Activated B cell treated with CpG ODN at 0.5 μM for 24 hours (primary cell): ENCODE measurements around the gene IGFLR1. TPM values are rescaled to one million over a fixed set of nuclear protein-coding genes. Genes with fewer than 3 reads are reported as not detected.

Experiments
- ATAC-seq: fragments of 200-7000 bp; cut with Tn5 transposase; one replicate; pipeline ENCODE4 v1.10.0; 2021; ENCODE audit warnings: low read depth, mild to moderate bottlenecking, moderate library complexity
- CTCF ChIA-PET: fragments of 350-600 bp; sonication (Branson Sonifier 250); formaldehyde crosslinking; loops from one replicate; lab custom pipeline; 2021; ENCODE audit warnings: antibody characterized with exemption; lab: Charles Lee
- POLR2A ChIA-PET: fragments of 350-600 bp; sonication (Branson Sonifier 250); formaldehyde crosslinking; loops from one replicate; lab custom pipeline; 2021; ENCODE audit warnings: antibody characterized with exemption; lab: Charles Lee
- DNase-seq: peaks from one replicate; pipeline ENCODE4 v3.0.0; 2022
- H3K27ac Mint-ChIP-seq: one replicate; pipeline ENCODE4 v1.8.0; 2020; ENCODE audit warnings: mixed read lengths
- H3K27me3 Mint-ChIP-seq: one replicate; pipeline ENCODE4 v1.8.0; 2021; ENCODE audit warnings: mixed read lengths
- H3K36me3 Mint-ChIP-seq: one replicate; pipeline ENCODE4 v1.8.0; 2021; ENCODE audit warnings: low read depth, mixed read lengths
- H3K4me1 Mint-ChIP-seq: one replicate; pipeline ENCODE4 v1.8.0; 2021; ENCODE audit warnings: mixed read lengths
- H3K4me3 Mint-ChIP-seq: one replicate; pipeline ENCODE4 v1.8.0; 2020; ENCODE audit warnings: mild to moderate bottlenecking, mixed read lengths
- H3K9me3 Mint-ChIP-seq: one replicate; pipeline ENCODE4 v1.8.0; 2020; ENCODE audit warnings: mixed read lengths
- intact Hi-C: fragments of 100-400 bp; cut with micrococcal nuclease; formaldehyde crosslinking; loops from one replicate; pipeline ENCODE4 v1.15.1; 2024
- total RNA-seq: library from RNA; stranded (reverse); gene quantifications from 2 replicates; pipeline ENCODE4 v1.2.3, GENCODE V29; 2022
- TF ChIP-seq, protein P1 (sequence below): fragments of 200-600 bp; IDR thresholded peaks from one replicate; pipeline ENCODE4 v1.8.0; 2022; ENCODE audit warnings: antibody characterized with exemption, mild to moderate bottlenecking

IGFLR1 gene
- total RNA-seq, 1 donor from 2014 or later = 130 TPM

DNA sequence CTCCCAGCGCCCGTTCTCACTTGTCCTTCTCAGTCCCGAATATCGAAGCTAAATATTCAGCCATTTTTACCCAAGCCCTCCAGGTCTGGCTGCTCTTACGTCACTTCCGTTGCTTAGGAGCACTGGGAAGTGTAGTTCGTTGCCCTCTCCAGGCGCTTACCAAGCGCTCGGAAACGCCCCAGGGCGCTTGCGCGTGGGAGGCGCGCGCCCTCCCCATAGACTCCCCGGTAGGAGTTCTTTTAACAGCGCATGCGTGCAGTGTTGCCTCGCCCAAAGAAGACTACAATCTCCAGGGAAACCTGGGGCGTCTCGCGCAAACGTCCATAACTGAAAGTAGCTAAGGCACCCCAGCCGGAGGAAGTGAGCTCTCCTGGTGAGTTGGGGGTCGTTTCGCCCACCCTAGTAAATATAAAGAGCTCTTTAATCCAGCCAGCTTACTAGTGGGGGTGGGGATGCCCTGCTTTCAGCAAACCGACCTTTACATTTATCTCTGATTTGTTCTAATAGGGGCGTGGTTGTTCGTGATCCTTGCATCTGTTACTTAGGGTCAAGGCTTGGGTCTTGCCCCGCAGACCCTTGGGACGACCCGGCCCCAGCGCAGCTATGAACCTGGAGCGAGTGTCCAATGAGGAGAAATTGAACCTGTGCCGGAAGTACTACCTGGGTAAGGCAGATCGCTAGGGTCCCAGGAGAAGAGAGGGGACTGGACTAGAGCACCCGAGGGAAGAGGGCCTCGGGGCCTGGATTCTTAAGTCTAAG is 3.3 kb upstream of the IGFLR1 start, which contains the start of the genes PSENEN and U2AF1L4:
PSENEN (plus strand) TSS at position 324 of the 759 bp plus-strand sequence; CDS start at position 604, 280 bp downstream.
U2AF1L4 (minus strand) TSS at position 91 of the 759 bp plus-strand sequence; CDS start at position 64, 27 bp downstream.
- ChIA-PET POLR2A (interaction anchor here (0.6 to 5.2 kb wide), 24 partner anchors 12 to 1155 kb away, joined by 3 to 69 read pairs (median 4); partner anchors contain the start of genes COX6B1, HSPB6, NFKBID and POLR2I), CTCF (interaction anchor here (1.0 to 1.6 kb wide), 2 partner anchors 11 to 51 kb away, joined by 3 to 4 read pairs; no protein-coding TSS in a partner anchor)
- intact Hi-C loops = loop anchor here (1.0 to 10.0 kb wide), 7 partner anchors 29 to 1569 kb away; partner anchors contain the start of genes HAUS5, OVOL3, POLR2I and SDHAF1
- no peaks in the 10 kb centered on the region for H3K27me3 Mint-ChIP-seq
- H3K4me3 Mint-ChIP-seq = peak within 1 kb of the TSS; percentile 92
- peaks cover 69% of the 10 kb centered on the region for H3K4me1 Mint-ChIP-seq
- H3K36me3 Mint-ChIP-seq = peaks cover 32% of the 10 kb centered on the region
- H3K27ac Mint-ChIP-seq = peak within 1 kb of the TSS; percentile 99
- H3K9me3 Mint-ChIP-seq = no peaks in the 10 kb centered on the region
- DNase-seq (peak; percentile 89), ATAC-seq (peak; percentile 41)
- TF ChIP-seq, protein P1, sequence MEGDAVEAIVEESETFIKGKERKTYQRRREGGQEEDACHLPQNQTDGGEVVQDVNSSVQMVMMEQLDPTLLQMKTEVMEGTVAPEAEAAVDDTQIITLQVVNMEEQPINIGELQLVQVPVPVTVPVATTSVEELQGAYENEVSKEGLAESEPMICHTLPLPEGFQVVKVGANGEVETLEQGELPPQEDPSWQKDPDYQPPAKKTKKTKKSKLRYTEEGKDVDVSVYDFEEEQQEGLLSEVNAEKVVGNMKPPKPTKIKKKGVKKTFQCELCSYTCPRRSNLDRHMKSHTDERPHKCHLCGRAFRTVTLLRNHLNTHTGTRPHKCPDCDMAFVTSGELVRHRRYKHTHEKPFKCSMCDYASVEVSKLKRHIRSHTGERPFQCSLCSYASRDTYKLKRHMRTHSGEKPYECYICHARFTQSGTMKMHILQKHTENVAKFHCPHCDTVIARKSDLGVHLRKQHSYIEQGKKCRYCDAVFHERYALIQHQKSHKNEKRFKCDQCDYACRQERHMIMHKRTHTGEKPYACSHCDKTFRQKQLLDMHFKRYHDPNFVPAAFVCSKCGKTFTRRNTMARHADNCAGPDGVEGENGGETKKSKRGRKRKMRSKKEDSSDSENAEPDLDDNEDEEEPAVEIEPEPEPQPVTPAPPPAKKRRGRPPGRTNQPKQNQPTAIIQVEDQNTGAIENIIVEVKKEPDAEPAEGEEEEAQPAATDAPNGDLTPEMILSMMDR = no peak

DNA sequence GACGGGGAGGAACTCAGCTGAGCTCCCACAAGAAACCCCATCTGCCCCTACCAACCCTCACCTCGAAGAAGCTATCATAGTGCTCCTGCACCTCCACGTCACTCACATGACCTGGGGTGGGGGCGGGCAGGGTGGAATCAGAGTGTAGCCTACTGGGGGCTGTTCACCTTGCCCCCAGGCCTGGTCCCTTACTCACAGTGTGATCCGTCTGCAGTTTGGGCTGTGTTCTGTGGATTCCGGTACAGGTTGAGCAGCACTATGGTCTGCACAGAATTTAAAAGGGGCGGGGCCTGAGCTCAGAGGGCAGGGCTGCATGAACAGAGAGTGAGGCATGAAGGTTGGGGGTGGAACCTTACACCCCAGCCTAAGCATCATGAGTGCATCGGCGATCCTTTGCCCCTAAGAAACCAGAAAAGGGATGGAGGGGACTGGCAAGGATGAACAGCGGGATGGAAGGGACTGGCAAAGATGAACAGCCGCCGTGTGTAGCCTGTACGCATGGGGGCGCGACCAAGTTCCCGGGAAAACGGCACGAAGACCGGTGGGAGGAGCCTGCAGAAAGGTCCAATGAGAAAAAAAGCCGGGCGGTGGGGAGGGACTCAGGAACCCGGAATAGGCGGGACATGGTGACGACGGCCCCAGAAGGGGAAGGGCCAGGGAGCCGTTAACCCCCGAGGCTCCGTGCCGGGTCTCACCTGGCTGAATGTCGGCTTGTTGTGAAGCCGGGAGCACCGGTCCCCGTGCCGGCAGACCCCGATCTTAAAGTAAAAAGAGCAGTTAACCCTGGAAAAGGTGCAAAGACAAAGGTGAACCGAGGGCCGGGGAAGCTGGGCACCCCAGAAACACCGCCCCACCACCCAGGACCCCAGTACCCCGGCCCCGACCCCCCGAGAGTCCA is 2.4 kb upstream of the IGFLR1 start:
- POLR2A ChIA-PET = interaction anchor here (0.6 to 5.2 kb wide), 28 partner anchors 13 to 1156 kb away, joined by 3 to 69 read pairs (median 4); partner anchors contain the start of genes ARHGAP33, COX6B1, HSPB6 and NFKBID
- peak overlapping the region; percentile 92 for H3K4me3 Mint-ChIP-seq
- ATAC-seq (peak; percentile 51), DNase-seq (peak; percentile 83)
- H3K36me3 Mint-ChIP-seq = peaks cover 33% of the 10 kb centered on the region
- CTCF ChIA-PET = interaction anchor here (1.0 to 1.6 kb wide), 2 partner anchors 12 to 50 kb away, joined by 3 to 4 read pairs; no protein-coding TSS in a partner anchor
- TF ChIP-seq, protein P1 = no peak
- intact Hi-C loops = loop anchor here (1.0 to 10.0 kb wide), 7 partner anchors 28 to 1570 kb away; partner anchors contain the start of genes HAUS5, OVOL3, POLR2I and SDHAF1
- peak overlapping the region; percentile 99 for H3K27ac Mint-ChIP-seq
- peaks cover 70% of the 10 kb centered on the region for H3K4me1 Mint-ChIP-seq
- no peaks in the 10 kb centered on the region for H3K9me3 Mint-ChIP-seq
- H3K27me3 Mint-ChIP-seq = no peaks in the 10 kb centered on the region

DNA sequence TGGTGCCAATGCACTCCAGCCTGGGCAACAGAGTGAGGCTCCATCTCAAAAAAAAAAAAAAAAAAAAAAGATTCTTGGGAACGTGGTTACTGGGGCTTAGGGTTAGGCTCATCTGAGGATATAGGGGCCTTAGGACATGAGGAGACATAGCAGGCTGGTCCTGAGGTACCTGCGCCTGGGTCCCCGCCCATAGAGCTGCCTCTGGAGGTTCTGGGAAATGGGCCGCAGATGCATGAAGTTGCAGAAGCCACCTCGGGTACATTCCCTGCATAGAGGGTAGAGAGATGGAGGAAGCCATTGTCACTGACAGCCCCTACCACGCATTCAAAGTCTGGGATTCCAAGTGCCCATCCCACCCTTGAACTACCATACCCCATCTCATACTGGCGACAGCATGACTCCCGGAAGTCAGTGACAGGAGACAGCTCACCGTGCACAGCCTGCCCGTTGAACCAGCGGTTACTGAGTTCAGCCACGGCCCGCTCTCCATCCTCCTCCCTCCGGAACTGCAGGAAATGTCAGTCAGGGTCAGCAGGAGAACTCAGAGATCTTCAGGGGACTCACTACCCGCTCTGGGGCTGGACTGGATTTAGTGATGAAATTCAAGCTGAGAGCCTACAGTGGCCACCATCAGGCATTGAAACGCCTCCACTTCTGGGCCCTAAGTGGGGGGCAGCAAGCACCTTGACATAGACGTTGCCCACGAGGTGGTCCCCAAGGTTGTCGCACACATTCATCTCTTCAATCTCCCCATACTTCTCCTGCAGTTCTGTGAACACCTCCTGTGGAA is 1.6 kb upstream of the IGFLR1 start:
- H3K9me3 Mint-ChIP-seq = no peaks in the 10 kb centered on the region
- peak overlapping the region; percentile 92 for H3K4me3 Mint-ChIP-seq
- ATAC-seq (no peak), DNase-seq (no peak)
- peaks cover 69% of the 10 kb centered on the region for H3K4me1 Mint-ChIP-seq
- H3K27me3 Mint-ChIP-seq = no peaks in the 10 kb centered on the region
- H3K36me3 Mint-ChIP-seq = peaks cover 38% of the 10 kb centered on the region
- ChIA-PET CTCF (no interaction called here), POLR2A (interaction anchor here (0.6 to 5.2 kb wide), 11 partner anchors 13 to 745 kb away, joined by 3 to 69 read pairs (median 7); partner anchors contain the start of genes ARHGAP33, HSPB6, NFKBID and PROSER3)
- TF ChIP-seq, protein P1 = no peak
- intact Hi-C loops = loop anchor here (2.0 to 10.0 kb wide), 5 partner anchors 27 to 1571 kb away; partner anchors contain the start of genes HAUS5, OVOL3, POLR2I and TBCB
- H3K27ac Mint-ChIP-seq = peak overlapping the region; percentile 99

DNA sequence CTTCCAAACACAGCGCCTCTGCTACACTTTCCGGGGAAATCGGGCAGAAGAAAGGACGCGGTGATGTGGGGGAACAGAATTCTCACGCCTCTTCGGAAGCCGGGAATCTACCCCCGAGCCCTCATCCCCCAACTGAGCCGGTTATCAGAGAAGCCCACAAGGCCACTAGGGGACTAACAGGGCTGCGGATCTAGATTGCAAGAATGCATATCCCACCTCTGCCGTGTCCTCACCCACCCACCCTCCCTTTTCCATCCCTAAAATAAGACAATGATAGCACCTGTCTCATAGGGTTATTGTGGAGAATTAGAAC is 1.1 kb downstream of the IGFLR1 start:
- H3K27me3 Mint-ChIP-seq = no peaks in the 10 kb centered on the region
- peaks cover 58% of the 10 kb centered on the region for H3K36me3 Mint-ChIP-seq
- ATAC-seq (no peak), DNase-seq (no peak)
- H3K27ac Mint-ChIP-seq = peak overlapping the region; percentile 99
- ChIA-PET CTCF (interaction anchor here (0.8 to 1.0 kb wide), 2 partner anchors 18 to 46 kb away, joined by 3 to 5 read pairs; no protein-coding TSS in a partner anchor), POLR2A (interaction anchor here (0.8 to 5.2 kb wide), 16 partner anchors 8 to 375 kb away, joined by 3 to 69 read pairs (median 6); partner anchors contain the start of genes COX6B1, HSPB6, KMT2B and LIN37)
- intact Hi-C loops = loop anchor here (2.0 to 10.0 kb wide), 3 partner anchors 48 to 1574 kb away; partner anchors contain the start of genes OVOL3, POLR2I and TBCB
- TF ChIP-seq, protein P1 = no peak
- H3K9me3 Mint-ChIP-seq = no peaks in the 10 kb centered on the region
- H3K4me3 Mint-ChIP-seq = peak overlapping the region; percentile 95
- H3K4me1 Mint-ChIP-seq = peaks cover 72% of the 10 kb centered on the region
